HepG2 (cell line): ENCODE measurements around the gene KLHDC4. TPM values are rescaled to one million over a fixed set of nuclear protein-coding genes. Genes with fewer than 3 reads are reported as not detected.

Experiments
- ATAC-seq: fragments of 200-7000 bp; cut with Tn5 transposase; 3 replicates; pipeline ENCODE4 v1.9.1; 2020; ENCODE audit warnings: mild to moderate bottlenecking, moderate library complexity
- BruUV-seq: library from RNA; stranded (reverse); fragments of 400-500 nt; replicated peaks from 2 replicates; lab custom pipeline; 2021; lab: Mats Ljungman, UMichigan
- CTCF ChIA-PET: fragments of 300-600 bp; formaldehyde crosslinking; extraction: SDS; loops from one replicate; lab custom pipeline; 2021; ENCODE audit warnings: low total read pairs, inconsistent platforms, low intra/inter-chr PET ratio; lab: Yijun Ruan, JAX
- POLR2A ChIA-PET: fragments of 350-600 bp; sonication (Branson Sonifier 250); formaldehyde crosslinking; loops from one replicate; lab custom pipeline; 2020; ENCODE audit warnings: antibody characterized with exemption, inconsistent platforms; lab: Yijun Ruan, JAX
- DNase-seq: peaks from one replicate; pipeline ENCODE4 v3.0.0-alpha.2; 2015; ENCODE audit warnings: low spot score
- FAIRE-seq: peaks from 3 replicates; lab custom pipeline; 2011; peaks lifted over from hg19 to GRCh38; lab: Jason Lieb, UNC
- H2AFZ ChIP-seq: one replicate; pipeline ENCODE4 v1.6.1; 2011; ENCODE audit warnings: low read length, inconsistent platforms
- H3K27ac ChIP-seq: fragments of 300-600 bp; 3 replicates; pipeline ENCODE4 v1.8.0; 2011; ENCODE audit warnings: mixed run types, mild to moderate bottlenecking, mixed read lengths, low read length, inconsistent platforms; ENCODE audit not compliant: insufficient read depth; ENCODE audit errors: extremely low read length
- H3K27me3 ChIP-seq, 2 experiments: fragments of 200-600 bp in 1 of 2; 2 replicates in 1 of 2; 3 replicates in 1 of 2; pipeline versions ENCODE4 v1.6.0 to v1.8.0; 2011; ENCODE audit warnings: low read length in 2 of 2, mild to moderate bottlenecking in 2 of 2, moderate library complexity in 2 of 2, inconsistent platforms in 1 of 2; ENCODE audit not compliant: insufficient read depth in 2 of 2, control insufficient read depth in 1 of 2
- H3K36me3 ChIP-seq, 2 experiments: fragments of 200-600 bp in 1 of 2; replicated peaks in 1 of 2; 2 replicates in 1 of 2; 3 replicates in 1 of 2; pipeline versions ENCODE4 v1.5.1 to v1.8.0; 2011; ENCODE audit warnings: low read length in 2 of 2, inconsistent platforms in 1 of 2; ENCODE audit not compliant: insufficient read depth in 2 of 2, control insufficient read depth in 1 of 2
- H3K4me1 ChIP-seq: 2 replicates; pipeline ENCODE4 v1.5.1; 2012; ENCODE audit warnings: low read length, inconsistent platforms; ENCODE audit not compliant: insufficient read depth
- H3K4me2 ChIP-seq: 2 replicates; pipeline ENCODE4 v1.6.0; 2011; ENCODE audit warnings: low read depth, low read length, inconsistent platforms
- H3K4me3 ChIP-seq, 3 experiments: fragments of 200-600 bp in 1 of 3; sonication (generic), shearing (Covaris generic) in 1 of 3; replicated peaks in 1 of 3; 2 replicates each; pipeline ENCODE4 v1.5.1; 2011 to 2016; ENCODE audit warnings: low read length in 3 of 3, inconsistent platforms in 2 of 3, low read depth in 2 of 3, mild to moderate bottlenecking in 2 of 3, control low read depth in 1 of 3, mixed read lengths in 1 of 3; ENCODE audit not compliant: insufficient read depth in 1 of 3
- H3K79me2 ChIP-seq: one replicate; pipeline ENCODE4 v1.6.1; 2011; ENCODE audit warnings: low read length, inconsistent platforms; ENCODE audit not compliant: insufficient read depth
- H3K9ac ChIP-seq: 2 replicates; pipeline ENCODE4 v1.6.0; 2011; ENCODE audit warnings: mild to moderate bottlenecking, low read depth, low read length, inconsistent platforms; ENCODE audit not compliant: insufficient read depth
- H3K9me3 ChIP-seq: 2 replicates; pipeline ENCODE4 v1.5.1; 2012; ENCODE audit warnings: mild to moderate bottlenecking, low read length
- H4K20me1 ChIP-seq: 2 replicates; pipeline ENCODE4 v1.6.0; 2011; ENCODE audit warnings: inconsistent platforms, mild to moderate bottlenecking, low read length, moderate library complexity; ENCODE audit not compliant: insufficient read depth
- CBFB ChIP-seq: sonication (generic); formaldehyde crosslinking; IDR thresholded peaks from 2 replicates; pipeline ENCODE4 v1.4.0; 2020; ENCODE audit warnings: missing genetic modification reagents
- CSRNP1 ChIP-seq: sonication (generic); formaldehyde crosslinking; IDR thresholded peaks from 2 replicates; pipeline ENCODE4 v1.8.1; 2023; ENCODE audit warnings: mild to moderate bottlenecking, missing genetic modification reagents
- EEA1 ChIP-seq: sonication (generic); formaldehyde crosslinking; IDR thresholded peaks from 2 replicates; pipeline ENCODE4 v1.5.1; 2020; ENCODE audit warnings: mild to moderate bottlenecking, missing genetic modification reagents, borderline replicate concordance
- JUN ChIP-seq: sonication (generic); formaldehyde crosslinking; IDR thresholded peaks from 2 replicates; pipeline ENCODE4 v1.4.0; 2020; ENCODE audit warnings: mild to moderate bottlenecking, missing genetic modification reagents
- KAT8 ChIP-seq: IDR thresholded peaks from 2 replicates; pipeline ENCODE4 v1.6.1; 2016; ENCODE audit warnings: missing genetic modification reagents, missing compliant biosample characterization
- RFX3 ChIP-seq: IDR thresholded peaks from 2 replicates; pipeline ENCODE4 v1.6.1; 2016; ENCODE audit warnings: missing biosample characterization, missing genetic modification reagents
- RFXAP ChIP-seq: sonication (generic); formaldehyde crosslinking; IDR thresholded peaks from 2 replicates; pipeline ENCODE4 v1.4.0; 2020; ENCODE audit warnings: missing genetic modification reagents, borderline replicate concordance
- RXRB ChIP-seq: IDR thresholded peaks from 2 replicates; pipeline ENCODE4 v1.6.1; 2016; ENCODE audit warnings: borderline replicate concordance, missing genetic modification reagents, missing compliant biosample characterization
- THAP7 ChIP-seq: sonication (generic); formaldehyde crosslinking; IDR thresholded peaks from 2 replicates; pipeline ENCODE4 v1.8.1; 2023; ENCODE audit warnings: mild to moderate bottlenecking, missing genetic modification reagents
- YEATS2 ChIP-seq: sonication (generic); formaldehyde crosslinking; IDR thresholded peaks from 2 replicates; pipeline ENCODE4 v1.4.0; 2020; ENCODE audit warnings: missing genetic modification reagents, borderline replicate concordance
- ZBTB42 ChIP-seq: sonication (generic); formaldehyde crosslinking; IDR thresholded peaks from 2 replicates; pipeline ENCODE4 v1.5.0; 2020; ENCODE audit warnings: mild to moderate bottlenecking, missing genetic modification reagents
- ZNF615 ChIP-seq: sonication (generic); formaldehyde crosslinking; IDR thresholded peaks from 2 replicates; pipeline ENCODE4 v1.5.0; 2020; ENCODE audit warnings: mild to moderate bottlenecking, missing genetic modification reagents, borderline replicate concordance
- ZNF775 ChIP-seq: sonication (generic); formaldehyde crosslinking; IDR thresholded peaks from 2 replicates; pipeline ENCODE4 v1.4.0; 2020; ENCODE audit warnings: missing genetic modification reagents, mild to moderate bottlenecking, moderate library complexity, borderline replicate concordance
- WGBS: methylation state at CpG from one replicate; pipeline ENCODE4 v1.1.6; 2017; ENCODE audit warnings: low lambda C conversion rate; 5-methylcytosine and 5-hydroxymethylcytosine counted together
- in situ Hi-C: cut with HindIII; loops from 2 replicates; pipeline ENCODE4 v1.10.0; 2017; ENCODE audit warnings: low pct_unique_long_range_greater_than_20kb; ENCODE audit not compliant: extremely low pct_ligation_motif_present
- intact Hi-C: fragments of 100-400 bp; cut with micrococcal nuclease; formaldehyde crosslinking; loops from one replicate; pipeline ENCODE4 v1.10.0; 2022; ENCODE audit not compliant: unreplicated experiment
- polyA plus RNA-seq, 8 experiments: library from polyadenylated mRNA; depleted of rRNA in 3 of 8; stranded (reverse) in 7 of 8; unstranded in 1 of 8; fragments of >200 nt; fragmentation: Illumina TruSeq in 4 of 8; extraction: Trizol in 4 of 8; gene quantifications; 2 replicates each; pipeline versions ENCODE4 v1.2.1 to v1.2.3, GENCODE V29; 2011 to 2016; ENCODE audit warnings: low read depth in 4 of 8, missing spikeins in 1 of 8, mixed read lengths in 1 of 8; ENCODE audit not compliant: insufficient read depth in 1 of 8
- total RNA-seq, 5 experiments: library from RNA; depleted of rRNA; stranded (reverse); fragments of >200 nt; fragmentation: Illumina TruSeq; extraction: Trizol; gene quantifications; 2 replicates each; pipeline ENCODE4 v1.2.3, GENCODE V29; 2016; ENCODE audit warnings: low read depth in 1 of 5

Gene KLHDC4
- total and polyA plus RNA-seq, 2 of the 13 experiments (the other 11 are each of a cell fraction or from before 2014, with no cell fraction given): 18.7 to 31.8 TPM

- ATAC-seq (no peak; the same call in 2 of the 3 replicates), FAIRE-seq (no peak), DNase-seq (no peak)
- H3K79me2 ChIP-seq: no peaks in the 10 kb centered on the region
- no peak overlapping the region for H3K27ac ChIP-seq
- no TSS peak for BruUV-seq
- no peak overlapping the region for H2AFZ ChIP-seq
- POLR2A ChIA-PET: no interaction called here
- H4K20me1 ChIP-seq: peaks cover 7% of the 10 kb centered on the region; the same call in 1 of the 2 replicates
- in situ Hi-C loops (no loop called here), intact Hi-C loops (no loop called here)
- H3K27me3 ChIP-seq: peaks cover 20 to 83% of the 10 kb centered on the region in 2 experiments
- no peak overlapping the region for H3K4me2 ChIP-seq
- H3K9me3 ChIP-seq: no peaks in the 10 kb centered on the region
- no peak overlapping the region for H3K4me3 ChIP-seq
- no peaks in the 10 kb centered on the region for H3K36me3 ChIP-seq
- no peak overlapping the region for H3K9ac ChIP-seq
- CTCF ChIA-PET: no interaction called here
- H3K4me1 ChIP-seq: peaks cover 6% of the 10 kb centered on the region
- no peak for TF ChIP-seq RFXAP (CRISPR knock-in tag)
- TF ChIP-seq THAP7: no peak
- TF ChIP-seq RFX3 (CRISPR knock-in tag): no peak
- no peak for TF ChIP-seq JUN
- TF ChIP-seq EEA1 (CRISPR knock-in tag): no peak
- no peak for TF ChIP-seq CBFB (CRISPR knock-in tag)
- no peak for TF ChIP-seq ZNF615
- no peak for TF ChIP-seq ZNF775 (CRISPR knock-in tag)
- TF ChIP-seq CSRNP1 (CRISPR knock-in tag): no peak
- TF ChIP-seq ZBTB42: no peak
- TF ChIP-seq YEATS2: no peak
- TF ChIP-seq RXRB (CRISPR knock-in tag): no peak
- TF ChIP-seq KAT8: no peak
- 13% methylated on average over 14 of the region's 15 CpGs for WGBS
Measured at GRCh38 chr16:87675111-87675719, 90.6 kb downstream of the KLHDC4 start.
